WTC11 (cell line): ENCODE data around the gene EXD3. TPM values are rescaled to one million over a fixed set of nuclear protein-coding genes. Genes with fewer than 3 reads are reported as not detected.

Source experiments
- ATAC-seq: fragments of 200-7000 bp; cut with Tn5 transposase; 2 replicates; pipeline ENCODE4 v1.10.0; 2021; ENCODE audit warnings: mild to moderate bottlenecking, moderate library complexity
- CTCF ChIA-PET: fragments of 300-600 bp; sonication (Branson Sonifier 250); formaldehyde crosslinking; loops from one replicate; lab custom pipeline; 2021; ENCODE audit warnings: antibody characterized with exemption; lab: Charles Lee
- POLR2A ChIA-PET: fragments of 350-600 bp; sonication (Branson Sonifier 250); formaldehyde crosslinking; loops from one replicate; lab custom pipeline; 2021; ENCODE audit warnings: antibody characterized with exemption; lab: Charles Lee
- DNase-seq: peaks from one replicate; pipeline ENCODE4 v3.0.0; 2021; ENCODE audit warnings: low spot score
- H3K27ac Mint-ChIP-seq: 2 replicates; pipeline ENCODE4 v1.8.0; 2021; ENCODE audit warnings: mixed read lengths
- H3K27me3 Mint-ChIP-seq: 2 replicates; pipeline ENCODE4 v1.8.0; 2021; ENCODE audit warnings: low read depth, mild to moderate bottlenecking, moderate library complexity, mixed read lengths
- H3K36me3 Mint-ChIP-seq: 2 replicates; pipeline ENCODE4 v1.8.0; 2021; ENCODE audit warnings: mixed read lengths
- H3K4me1 Mint-ChIP-seq: 2 replicates; pipeline ENCODE4 v1.8.0; 2022; ENCODE audit warnings: mixed read lengths
- H3K4me3 Mint-ChIP-seq: 2 replicates; pipeline ENCODE4 v1.8.0; 2021; ENCODE audit warnings: mild to moderate bottlenecking, moderate library complexity, mixed read lengths
- H3K9me3 Mint-ChIP-seq: 2 replicates; pipeline ENCODE4 v1.8.0; 2021; ENCODE audit warnings: mixed read lengths
- EMX1 ChIP-seq: fragments of 250-450 bp; sonication (Bioruptor Pico); IDR thresholded peaks from 2 replicates; pipeline ENCODE4 v1.8.0; 2021; ENCODE audit warnings: mild to moderate bottlenecking
- GABPB1 ChIP-seq: sonication (generic); formaldehyde crosslinking; IDR thresholded peaks from 2 replicates; pipeline ENCODE4 v1.8.1; 2023; ENCODE audit warnings: mild to moderate bottlenecking, missing genetic modification reagents
- TEAD1 ChIP-seq: sonication (generic); formaldehyde crosslinking; IDR thresholded peaks from 2 replicates; pipeline ENCODE4 v1.8.0; 2022; ENCODE audit warnings: mild to moderate bottlenecking, missing genetic modification reagents
- ZNF121 ChIP-seq: sonication (generic); formaldehyde crosslinking; IDR thresholded peaks from 2 replicates; pipeline ENCODE4 v1.8.0; 2023; ENCODE audit warnings: missing genetic modification reagents
- ZNF138 ChIP-seq: sonication (generic); formaldehyde crosslinking; conservative IDR thresholded peaks from 2 replicates; pipeline ENCODE4 v1.8.1; 2022; ENCODE audit warnings: mild to moderate bottlenecking, moderate library complexity, missing genetic modification reagents
- ZNF416 ChIP-seq: fragments of 250-450 bp; sonication (Bioruptor Pico); IDR thresholded peaks from 2 replicates; pipeline ENCODE4 v1.9.0; 2021; ENCODE audit warnings: mild to moderate bottlenecking, inconsistent platforms
- total RNA-seq: library from RNA; stranded (reverse); gene quantifications from 3 replicates; pipeline ENCODE4 v1.2.3, GENCODE V29; 2021
- TF ChIP-seq, protein P1 (sequence below): sonication (generic); formaldehyde crosslinking; IDR thresholded peaks from 2 replicates; pipeline ENCODE4 v1.8.1; 2023; ENCODE audit warnings: mild to moderate bottlenecking, missing genetic modification reagents
- TF ChIP-seq, protein P2 (sequence below): sonication (generic); formaldehyde crosslinking; IDR thresholded peaks from 2 replicates; pipeline ENCODE4 v1.8.1; 2023; ENCODE audit warnings: mild to moderate bottlenecking, missing genetic modification reagents, moderate library complexity
- TF ChIP-seq, protein P3 (sequence below): sonication (generic); formaldehyde crosslinking; IDR thresholded peaks from 2 replicates; pipeline ENCODE4 v1.8.1; 2022; ENCODE audit warnings: missing genetic modification reagents, borderline replicate concordance
- TF ChIP-seq, protein P4 (sequence below): sonication (generic); formaldehyde crosslinking; conservative IDR thresholded peaks from 2 replicates; pipeline ENCODE4 v1.8.1; 2022; ENCODE audit warnings: mild to moderate bottlenecking, missing genetic modification reagents
- TF ChIP-seq, protein P5 (sequence below): sonication (generic); formaldehyde crosslinking; IDR thresholded peaks from 2 replicates; pipeline ENCODE4 v1.8.0; 2022; ENCODE audit warnings: mild to moderate bottlenecking, missing genetic modification reagents
- TF ChIP-seq, protein P6 (sequence below): fragments of 250-450 bp; sonication (Bioruptor Pico); IDR thresholded peaks from 2 replicates; pipeline ENCODE4 v1.9.0; 2021; ENCODE audit warnings: mild to moderate bottlenecking, borderline replicate concordance
- TF ChIP-seq, protein P7 (sequence below): sonication (generic); formaldehyde crosslinking; IDR thresholded peaks from 2 replicates; pipeline ENCODE4 v1.8.1; 2022; ENCODE audit warnings: low read depth, mild to moderate bottlenecking, moderate library complexity, missing genetic modification reagents, borderline replicate concordance

EXD3 gene
- total RNA-seq, 1 experiment from 2014 or later: 21.2 TPM

DNA sequence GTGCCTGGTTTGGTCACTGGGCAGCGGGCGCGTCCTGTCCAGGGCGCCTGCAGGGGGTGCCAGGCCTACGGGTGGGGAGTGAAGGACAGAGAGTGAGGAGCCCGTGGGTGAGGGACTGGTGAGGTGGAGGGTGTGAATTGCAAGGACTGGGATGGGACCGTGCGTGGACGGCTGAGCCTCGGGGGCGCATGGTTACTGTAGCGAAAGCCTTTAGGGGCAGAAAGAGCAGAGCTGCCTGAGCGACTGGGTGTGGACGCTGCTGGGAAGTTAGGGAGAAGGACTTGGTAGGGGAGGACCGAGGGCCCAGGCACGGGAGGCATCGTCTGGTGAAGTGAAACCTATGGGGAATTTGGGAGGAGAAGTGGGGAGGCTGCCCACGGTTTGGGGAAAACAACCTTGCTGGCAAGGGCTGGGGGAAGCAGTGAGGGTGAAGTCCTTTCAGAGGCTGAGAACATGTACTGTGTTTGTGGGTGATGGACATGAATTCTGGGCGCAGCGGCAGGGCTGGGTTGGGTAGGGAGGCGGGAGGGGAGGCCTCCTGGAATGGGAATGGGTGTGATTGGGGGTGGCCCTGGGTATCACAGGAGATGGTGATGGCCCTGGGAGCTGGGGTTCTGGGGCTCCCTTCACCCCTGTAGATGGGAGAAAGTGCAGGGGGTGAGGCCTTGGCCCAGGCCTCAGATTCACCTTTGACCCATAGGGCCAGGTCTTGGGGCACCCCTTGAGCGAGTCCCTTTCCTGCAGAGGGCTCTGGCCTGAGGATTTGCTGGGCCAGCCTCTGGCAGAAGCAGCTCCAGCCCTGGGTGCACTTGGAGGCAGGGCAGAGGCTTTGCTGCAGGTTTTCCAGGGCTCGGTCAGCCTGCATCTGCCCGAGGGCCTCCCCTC is 147.1 kb downstream of the EXD3 start:
- ChIA-PET CTCF (interaction anchor here (0.7 to 2.7 kb wide), 9 partner anchors 11 to 147 kb away, joined by 3 to 30 read pairs (median 7); partner anchors contain the start of genes EXD3, NOXA1 and TUBB4B), POLR2A (interaction anchor here (2.0 kb wide), 1 partner anchor 35 kb away, joined by 12 read pairs; the partner anchor contains the start of gene TUBB4B)
- Mint-ChIP-seq H3K4me1 (peaks cover 25% of the 10 kb centered on the region), H3K9me3 (no peaks in the 10 kb centered on the region), H3K27me3 (no peaks in the 10 kb centered on the region), H3K36me3 (peaks cover 3% of the 10 kb centered on the region; the same call in 1 of the 2 replicates), H3K27ac (peak overlapping the region; percentile 85), H3K4me3 (no peak overlapping the region)
- ATAC-seq: no peak
- no peak for DNase-seq
- TF ChIP-seq, protein P1, sequence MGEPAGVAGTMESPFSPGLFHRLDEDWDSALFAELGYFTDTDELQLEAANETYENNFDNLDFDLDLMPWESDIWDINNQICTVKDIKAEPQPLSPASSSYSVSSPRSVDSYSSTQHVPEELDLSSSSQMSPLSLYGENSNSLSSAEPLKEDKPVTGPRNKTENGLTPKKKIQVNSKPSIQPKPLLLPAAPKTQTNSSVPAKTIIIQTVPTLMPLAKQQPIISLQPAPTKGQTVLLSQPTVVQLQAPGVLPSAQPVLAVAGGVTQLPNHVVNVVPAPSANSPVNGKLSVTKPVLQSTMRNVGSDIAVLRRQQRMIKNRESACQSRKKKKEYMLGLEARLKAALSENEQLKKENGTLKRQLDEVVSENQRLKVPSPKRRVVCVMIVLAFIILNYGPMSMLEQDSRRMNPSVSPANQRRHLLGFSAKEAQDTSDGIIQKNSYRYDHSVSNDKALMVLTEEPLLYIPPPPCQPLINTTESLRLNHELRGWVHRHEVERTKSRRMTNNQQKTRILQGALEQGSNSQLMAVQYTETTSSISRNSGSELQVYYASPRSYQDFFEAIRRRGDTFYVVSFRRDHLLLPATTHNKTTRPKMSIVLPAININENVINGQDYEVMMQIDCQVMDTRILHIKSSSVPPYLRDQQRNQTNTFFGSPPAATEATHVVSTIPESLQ (CRISPR knock-in tag): no peak
- no peak for TF ChIP-seq TEAD1 (CRISPR knock-in tag)
- TF ChIP-seq, protein P2, sequence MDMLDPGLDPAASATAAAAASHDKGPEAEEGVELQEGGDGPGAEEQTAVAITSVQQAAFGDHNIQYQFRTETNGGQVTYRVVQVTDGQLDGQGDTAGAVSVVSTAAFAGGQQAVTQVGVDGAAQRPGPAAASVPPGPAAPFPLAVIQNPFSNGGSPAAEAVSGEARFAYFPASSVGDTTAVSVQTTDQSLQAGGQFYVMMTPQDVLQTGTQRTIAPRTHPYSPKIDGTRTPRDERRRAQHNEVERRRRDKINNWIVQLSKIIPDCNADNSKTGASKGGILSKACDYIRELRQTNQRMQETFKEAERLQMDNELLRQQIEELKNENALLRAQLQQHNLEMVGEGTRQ (CRISPR knock-in tag): no peak
- TF ChIP-seq EMX1 (CRISPR knock-in tag): no peak
- TF ChIP-seq, protein P3, sequence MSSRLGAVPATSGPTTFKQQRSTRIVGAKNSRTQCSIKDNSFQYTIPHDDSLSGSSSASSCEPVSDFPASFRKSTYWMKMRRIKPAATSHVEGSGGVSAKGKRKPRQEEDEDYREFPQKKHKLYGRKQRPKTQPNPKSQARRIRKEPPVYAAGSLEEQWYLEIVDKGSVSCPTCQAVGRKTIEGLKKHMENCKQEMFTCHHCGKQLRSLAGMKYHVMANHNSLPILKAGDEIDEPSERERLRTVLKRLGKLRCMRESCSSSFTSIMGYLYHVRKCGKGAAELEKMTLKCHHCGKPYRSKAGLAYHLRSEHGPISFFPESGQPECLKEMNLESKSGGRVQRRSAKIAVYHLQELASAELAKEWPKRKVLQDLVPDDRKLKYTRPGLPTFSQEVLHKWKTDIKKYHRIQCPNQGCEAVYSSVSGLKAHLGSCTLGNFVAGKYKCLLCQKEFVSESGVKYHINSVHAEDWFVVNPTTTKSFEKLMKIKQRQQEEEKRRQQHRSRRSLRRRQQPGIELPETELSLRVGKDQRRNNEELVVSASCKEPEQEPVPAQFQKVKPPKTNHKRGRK (CRISPR knock-in tag): no peak
- TF ChIP-seq, protein P4, sequence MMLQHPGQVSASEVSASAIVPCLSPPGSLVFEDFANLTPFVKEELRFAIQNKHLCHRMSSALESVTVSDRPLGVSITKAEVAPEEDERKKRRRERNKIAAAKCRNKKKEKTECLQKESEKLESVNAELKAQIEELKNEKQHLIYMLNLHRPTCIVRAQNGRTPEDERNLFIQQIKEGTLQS (CRISPR knock-in tag): no peak
- no peak for TF ChIP-seq ZNF121 (CRISPR knock-in tag)
- TF ChIP-seq, protein P5, sequence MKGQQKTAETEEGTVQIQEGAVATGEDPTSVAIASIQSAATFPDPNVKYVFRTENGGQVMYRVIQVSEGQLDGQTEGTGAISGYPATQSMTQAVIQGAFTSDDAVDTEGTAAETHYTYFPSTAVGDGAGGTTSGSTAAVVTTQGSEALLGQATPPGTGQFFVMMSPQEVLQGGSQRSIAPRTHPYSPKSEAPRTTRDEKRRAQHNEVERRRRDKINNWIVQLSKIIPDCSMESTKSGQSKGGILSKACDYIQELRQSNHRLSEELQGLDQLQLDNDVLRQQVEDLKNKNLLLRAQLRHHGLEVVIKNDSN (CRISPR knock-in tag): no peak
- no peak for TF ChIP-seq ZNF138 (CRISPR knock-in tag)
- TF ChIP-seq GABPB1 (CRISPR knock-in tag): no peak
- TF ChIP-seq ZNF416 (CRISPR knock-in tag): no peak
- TF ChIP-seq, protein P6, sequence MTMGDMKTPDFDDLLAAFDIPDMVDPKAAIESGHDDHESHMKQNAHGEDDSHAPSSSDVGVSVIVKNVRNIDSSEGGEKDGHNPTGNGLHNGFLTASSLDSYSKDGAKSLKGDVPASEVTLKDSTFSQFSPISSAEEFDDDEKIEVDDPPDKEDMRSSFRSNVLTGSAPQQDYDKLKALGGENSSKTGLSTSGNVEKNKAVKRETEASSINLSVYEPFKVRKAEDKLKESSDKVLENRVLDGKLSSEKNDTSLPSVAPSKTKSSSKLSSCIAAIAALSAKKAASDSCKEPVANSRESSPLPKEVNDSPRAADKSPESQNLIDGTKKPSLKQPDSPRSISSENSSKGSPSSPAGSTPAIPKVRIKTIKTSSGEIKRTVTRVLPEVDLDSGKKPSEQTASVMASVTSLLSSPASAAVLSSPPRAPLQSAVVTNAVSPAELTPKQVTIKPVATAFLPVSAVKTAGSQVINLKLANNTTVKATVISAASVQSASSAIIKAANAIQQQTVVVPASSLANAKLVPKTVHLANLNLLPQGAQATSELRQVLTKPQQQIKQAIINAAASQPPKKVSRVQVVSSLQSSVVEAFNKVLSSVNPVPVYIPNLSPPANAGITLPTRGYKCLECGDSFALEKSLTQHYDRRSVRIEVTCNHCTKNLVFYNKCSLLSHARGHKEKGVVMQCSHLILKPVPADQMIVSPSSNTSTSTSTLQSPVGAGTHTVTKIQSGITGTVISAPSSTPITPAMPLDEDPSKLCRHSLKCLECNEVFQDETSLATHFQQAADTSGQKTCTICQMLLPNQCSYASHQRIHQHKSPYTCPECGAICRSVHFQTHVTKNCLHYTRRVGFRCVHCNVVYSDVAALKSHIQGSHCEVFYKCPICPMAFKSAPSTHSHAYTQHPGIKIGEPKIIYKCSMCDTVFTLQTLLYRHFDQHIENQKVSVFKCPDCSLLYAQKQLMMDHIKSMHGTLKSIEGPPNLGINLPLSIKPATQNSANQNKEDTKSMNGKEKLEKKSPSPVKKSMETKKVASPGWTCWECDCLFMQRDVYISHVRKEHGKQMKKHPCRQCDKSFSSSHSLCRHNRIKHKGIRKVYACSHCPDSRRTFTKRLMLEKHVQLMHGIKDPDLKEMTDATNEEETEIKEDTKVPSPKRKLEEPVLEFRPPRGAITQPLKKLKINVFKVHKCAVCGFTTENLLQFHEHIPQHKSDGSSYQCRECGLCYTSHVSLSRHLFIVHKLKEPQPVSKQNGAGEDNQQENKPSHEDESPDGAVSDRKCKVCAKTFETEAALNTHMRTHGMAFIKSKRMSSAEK: no peak
- TF ChIP-seq, protein P7, sequence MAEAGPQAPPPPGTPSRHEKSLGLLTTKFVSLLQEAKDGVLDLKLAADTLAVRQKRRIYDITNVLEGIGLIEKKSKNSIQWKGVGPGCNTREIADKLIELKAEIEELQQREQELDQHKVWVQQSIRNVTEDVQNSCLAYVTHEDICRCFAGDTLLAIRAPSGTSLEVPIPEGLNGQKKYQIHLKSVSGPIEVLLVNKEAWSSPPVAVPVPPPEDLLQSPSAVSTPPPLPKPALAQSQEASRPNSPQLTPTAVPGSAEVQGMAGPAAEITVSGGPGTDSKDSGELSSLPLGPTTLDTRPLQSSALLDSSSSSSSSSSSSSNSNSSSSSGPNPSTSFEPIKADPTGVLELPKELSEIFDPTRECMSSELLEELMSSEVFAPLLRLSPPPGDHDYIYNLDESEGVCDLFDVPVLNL: no peak
